Progenitor cell of endocrine pancreas (in vitro differentiated cells): ENCODE data around the gene ZNF692. TPM values are rescaled to one million over a fixed set of nuclear protein-coding genes. Genes with fewer than 3 reads are reported as not detected.

Experiments used
- DNase-seq: peaks from one replicate; pipeline ENCODE4 v3.0.0; 2021; ENCODE audit warnings: low spot score; ENCODE audit not compliant: unreplicated experiment
- H3K27ac Mint-ChIP-seq: 2 replicates; pipeline ENCODE4 v1.8.0; 2021; ENCODE audit warnings: mild to moderate bottlenecking, moderate library complexity, mixed read lengths
- H3K27me3 Mint-ChIP-seq: 2 replicates; pipeline ENCODE4 v1.8.0; 2021; ENCODE audit warnings: mixed read lengths
- H3K36me3 Mint-ChIP-seq: 2 replicates; pipeline ENCODE4 v1.8.0; 2022; ENCODE audit warnings: mixed read lengths; ENCODE audit not compliant: insufficient read depth
- H3K4me1 Mint-ChIP-seq: 2 replicates; pipeline ENCODE4 v1.8.0; 2021; ENCODE audit warnings: low read depth, mixed read lengths
- H3K4me3 Mint-ChIP-seq: 2 replicates; pipeline ENCODE4 v1.8.0; 2021; ENCODE audit warnings: low read depth, mild to moderate bottlenecking, moderate library complexity, mixed read lengths
- H3K9me3 Mint-ChIP-seq: 2 replicates; pipeline ENCODE4 v1.8.0; 2021; ENCODE audit warnings: low read depth, mixed read lengths
- microRNA-seq: library from miRNA; unstranded; fragments of <30 nt; microRNA quantifications from one replicate; pipeline ENCODE4 v1.1.0, GENCODE V29; 2020; ENCODE audit warnings: borderline number of aligned reads; ENCODE audit not compliant: unreplicated experiment
- total RNA-seq: library from RNA; stranded (reverse); gene quantifications from 2 replicates; pipeline ENCODE4 v1.2.1, GENCODE V29; 2021
- TF ChIP-seq, protein P1 (sequence below): fragments of 200-600 bp; sonication (generic); IDR thresholded peaks from one replicate; pipeline ENCODE4 v1.5.0; 2021; ENCODE audit warnings: antibody characterized with exemption, mild to moderate bottlenecking; ENCODE audit not compliant: unreplicated experiment

The ZNF692 gene
- total RNA-seq, 1 donor from 2014 or later, result 109 TPM

DNA sequence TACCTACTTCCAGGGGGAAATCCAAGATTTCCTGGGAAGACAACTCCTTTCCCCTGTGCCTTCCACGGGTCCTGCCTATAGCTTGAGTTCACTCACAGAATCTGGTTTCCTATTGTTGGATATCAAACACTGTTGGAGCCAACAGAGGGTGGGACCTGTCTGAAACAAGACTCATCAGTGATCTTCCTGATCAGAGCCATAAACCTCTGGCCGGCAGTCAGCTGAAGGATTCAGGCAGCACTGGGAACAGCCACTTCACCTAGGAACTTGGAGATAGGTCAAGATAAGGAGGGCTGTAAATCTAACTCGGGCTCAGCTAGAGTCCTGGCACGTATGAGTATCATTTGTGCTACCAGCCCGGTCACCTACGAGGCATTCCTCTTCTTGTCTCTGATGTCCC is 56.4 kb downstream of the ZNF692 start:
- DNase-seq, result no peak
- no peaks in the 10 kb centered on the region for H3K27me3 Mint-ChIP-seq
- TF ChIP-seq, protein P1, sequence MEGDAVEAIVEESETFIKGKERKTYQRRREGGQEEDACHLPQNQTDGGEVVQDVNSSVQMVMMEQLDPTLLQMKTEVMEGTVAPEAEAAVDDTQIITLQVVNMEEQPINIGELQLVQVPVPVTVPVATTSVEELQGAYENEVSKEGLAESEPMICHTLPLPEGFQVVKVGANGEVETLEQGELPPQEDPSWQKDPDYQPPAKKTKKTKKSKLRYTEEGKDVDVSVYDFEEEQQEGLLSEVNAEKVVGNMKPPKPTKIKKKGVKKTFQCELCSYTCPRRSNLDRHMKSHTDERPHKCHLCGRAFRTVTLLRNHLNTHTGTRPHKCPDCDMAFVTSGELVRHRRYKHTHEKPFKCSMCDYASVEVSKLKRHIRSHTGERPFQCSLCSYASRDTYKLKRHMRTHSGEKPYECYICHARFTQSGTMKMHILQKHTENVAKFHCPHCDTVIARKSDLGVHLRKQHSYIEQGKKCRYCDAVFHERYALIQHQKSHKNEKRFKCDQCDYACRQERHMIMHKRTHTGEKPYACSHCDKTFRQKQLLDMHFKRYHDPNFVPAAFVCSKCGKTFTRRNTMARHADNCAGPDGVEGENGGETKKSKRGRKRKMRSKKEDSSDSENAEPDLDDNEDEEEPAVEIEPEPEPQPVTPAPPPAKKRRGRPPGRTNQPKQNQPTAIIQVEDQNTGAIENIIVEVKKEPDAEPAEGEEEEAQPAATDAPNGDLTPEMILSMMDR, result no peak
- no peak overlapping the region for H3K27ac Mint-ChIP-seq
- H3K4me3 Mint-ChIP-seq, result no peak overlapping the region
- peaks cover 12% of the 10 kb centered on the region for H3K4me1 Mint-ChIP-seq
- H3K9me3 Mint-ChIP-seq, result peaks cover 32% of the 10 kb centered on the region
- no peaks in the 10 kb centered on the region for H3K36me3 Mint-ChIP-seq

DNA sequence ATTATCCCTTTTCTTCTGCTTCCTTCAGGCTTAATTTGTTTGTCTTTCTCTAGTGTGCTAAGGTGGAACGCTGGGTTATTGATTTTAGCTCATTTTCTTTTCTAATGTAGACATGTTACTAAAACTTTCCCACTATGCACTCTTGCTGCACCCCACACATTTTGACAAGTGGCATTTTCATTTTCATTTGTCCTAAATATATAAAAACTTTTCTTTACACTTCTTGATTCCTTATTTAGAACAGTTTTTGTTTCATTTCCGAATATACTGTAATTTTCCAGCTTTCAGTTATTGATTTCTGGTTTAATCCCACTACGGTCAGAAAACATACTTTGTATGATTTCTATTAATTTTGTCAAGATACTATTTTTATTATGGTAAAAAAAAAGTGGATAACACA is 58.4 kb downstream of the ZNF692 start:
- Mint-ChIP-seq H3K4me3 (no peak overlapping the region), H3K9me3 (peaks cover 43% of the 10 kb centered on the region), H3K4me1 (peaks cover 11% of the 10 kb centered on the region), H3K27me3 (no peaks in the 10 kb centered on the region), H3K36me3 (no peaks in the 10 kb centered on the region), H3K27ac (no peak overlapping the region)
- DNase-seq, result no peak
- TF ChIP-seq, protein P1, result no peak

Small RNA genes within 50 kb of the gene (microRNA-seq; reads per million reads assigned to microRNA genes)
- gene MIR3124, result not detected

Other genes starting within 250 kb of the ZNF692 start
- gene OR2T11, start 224.0 kb downstream of the ZNF692 start, total RNA-seq, result not detected in 2 replicates
- not detected in 2 replicates for gene OR2T35, start 213.8 kb downstream of the ZNF692 start, total RNA-seq
- gene OR2T27, start 203.6 kb downstream of the ZNF692 start, total RNA-seq, result not detected in 2 replicates
- gene OR14I1, start 156.3 kb downstream of the ZNF692 start, total RNA-seq, result not detected in 2 replicates
- not detected in 2 replicates for gene LYPD8, start 103.3 kb downstream of the ZNF692 start, total RNA-seq
- 32.5 and 35.1 TPM in 2 replicates for gene SH3BP5L, start 33.2 kb downstream of the ZNF692 start, total RNA-seq
- gene ZNF672, start 20.9 kb downstream of the ZNF692 start, total RNA-seq, result 36.8 and 37.2 TPM in 2 replicates
- 16.0 and 16.6 TPM in 2 replicates for gene PGBD2, start 47.1 kb upstream of the ZNF692 start, total RNA-seq